HG03066 (cell line): Measurements from ENCODE around the gene FXYD4.
"Not testable (repeated sequence)": the region's sequence is repeated elsewhere in the genome, so short reads cannot be mapped to it uniquely, and the experiment has no call there.

Experiments used
- ATAC-seq: cut with Tn5 transposase; IDR thresholded peaks from one replicate; pipeline ENCODE4 v1.9.1; 2021; ENCODE audit warnings: low read depth; ENCODE audit not compliant: unreplicated experiment

The FXYD4 gene

GRCh38 chr10:43374194-43374593 lies 2.8 kb downstream of the FXYD4 start:
- ATAC-seq = no peak

GRCh38 chr10:43375401-43376020 lies 4.1 kb downstream of the FXYD4 start:
- no peak for ATAC-seq

- ATAC-seq = no peak
Observed at GRCh38 chr10:43376046-43376635, 4.7 kb downstream of the FXYD4 start.

- no peak for ATAC-seq
Observed at GRCh38 chr10:43376828-43377423, 5.5 kb downstream of the FXYD4 start.

- no peak for ATAC-seq
Observed at GRCh38 chr10:43377424-43377883, 6.0 kb downstream of the FXYD4 start.

GRCh38 chr10:43380610-43381222 lies 9.3 kb downstream of the FXYD4 start:
- ATAC-seq = no peak

- ATAC-seq = no peak
Observed at GRCh38 chr10:43383204-43383971, 12.0 kb downstream of the FXYD4 start.

- ATAC-seq = no peak
Observed at GRCh38 chr10:43384252-43385221, 13.1 kb downstream of the FXYD4 start.

GRCh38 chr10:43385412-43386004 lies 14.1 kb downstream of the FXYD4 start:
- no peak for ATAC-seq

- ATAC-seq = no peak
Observed at GRCh38 chr10:43386549-43386948, 15.1 kb downstream of the FXYD4 start.

- ATAC-seq = no peak
Observed at GRCh38 chr10:43386981-43387677, 15.7 kb downstream of the FXYD4 start.

GRCh38 chr10:43387678-43388032 lies 16.2 kb downstream of the FXYD4 start:
- no peak for ATAC-seq

GRCh38 chr10:43389867-43390266 lies 18.4 kb downstream of the FXYD4 start:
- no peak for ATAC-seq

GRCh38 chr10:43390333-43390732 lies 18.9 kb downstream of the FXYD4 start:
- ATAC-seq = no peak

- ATAC-seq = no peak
Observed at GRCh38 chr10:43390759-43391158, 19.3 kb downstream of the FXYD4 start.

GRCh38 chr10:43391496-43391895 lies 20.1 kb downstream of the FXYD4 start:
- ATAC-seq = no peak

GRCh38 chr10:43392748-43393147 lies 21.3 kb downstream of the FXYD4 start:
- ATAC-seq = no peak

GRCh38 chr10:43393186-43393585 lies 21.8 kb downstream of the FXYD4 start:
- ATAC-seq = not testable (repeated sequence)
